Loucy (cell line): ENCODE measurements around the gene MAP3K20.

Experiments used
- H2AFZ ChIP-seq: fragments of 200-600 bp; sonication (generic); 2 replicates; pipeline ENCODE4 v1.6.0; 2016; ENCODE audit warnings: antibody characterized with exemption, mild to moderate bottlenecking, low read length, moderate library complexity
- H3F3A ChIP-seq: fragments of 200-600 bp; 2 replicates; pipeline ENCODE4 v1.6.0; 2016; ENCODE audit warnings: antibody characterized with exemption, low read depth, mild to moderate bottlenecking
- H3K27me3 ChIP-seq: fragments of 200-600 bp; sonication (generic); 2 replicates; pipeline ENCODE4 v1.6.1; 2014; ENCODE audit warnings: low read length, mild to moderate bottlenecking; ENCODE audit not compliant: insufficient read depth, poor library complexity, severe bottlenecking
- H3K36me3 ChIP-seq: fragments of 200-600 bp; sonication (generic); 2 replicates; pipeline ENCODE4 v1.6.1; 2016; ENCODE audit warnings: low read length; ENCODE audit not compliant: insufficient read depth
- H3K4me1 ChIP-seq: fragments of 200-600 bp; sonication (generic); 2 replicates; pipeline ENCODE4 v1.5.1; 2014; ENCODE audit warnings: low read length, mild to moderate bottlenecking; ENCODE audit not compliant: insufficient read depth, poor library complexity, severe bottlenecking
- H3K4me2 ChIP-seq: fragments of 200-600 bp; sonication (generic); 2 replicates; pipeline ENCODE4 v1.6.0; 2014; ENCODE audit warnings: antibody characterized with exemption, low read length, low read depth, mild to moderate bottlenecking; ENCODE audit not compliant: poor library complexity, severe bottlenecking
- H3K4me3 ChIP-seq: fragments of 200-600 bp; sonication (generic); 2 replicates; pipeline ENCODE4 v1.5.1; 2014; ENCODE audit warnings: low read length, mild to moderate bottlenecking, mixed read lengths; ENCODE audit not compliant: poor library complexity, severe bottlenecking
- H3K79me2 ChIP-seq: fragments of 200-600 bp; sonication (generic); 2 replicates; pipeline ENCODE4 v1.6.1; 2014; ENCODE audit warnings: low read length; ENCODE audit not compliant: insufficient read depth
- H3K9ac ChIP-seq: fragments of 200-600 bp; sonication (generic); 2 replicates; pipeline ENCODE4 v1.6.0; 2014; ENCODE audit warnings: mild to moderate bottlenecking, low read depth, low read length, moderate library complexity; ENCODE audit not compliant: poor library complexity, severe bottlenecking
- H3K9me2 ChIP-seq: fragments of 200-600 bp; sonication (generic); replicated peaks from 2 replicates; pipeline ENCODE4 v1.6.1; 2016; ENCODE audit warnings: low read depth, low read length, mixed read lengths
- H3K9me3 ChIP-seq: fragments of 200-600 bp; sonication (generic); 2 replicates; pipeline ENCODE4 v1.6.1; 2014; ENCODE audit warnings: mild to moderate bottlenecking, antibody characterized with exemption, low read length, low read depth; ENCODE audit not compliant: insufficient read depth
- H4K20me1 ChIP-seq: fragments of 200-600 bp; sonication (generic); 2 replicates; pipeline ENCODE4 v1.6.0; 2014; ENCODE audit warnings: antibody characterized with exemption, low read length, mild to moderate bottlenecking; ENCODE audit not compliant: insufficient read depth, poor library complexity, severe bottlenecking
- CTCF ChIP-seq: fragments of 200-600 bp; sonication (generic); conservative IDR thresholded peaks from 2 replicates; pipeline ENCODE4 v1.5.1; 2014; ENCODE audit warnings: mild to moderate bottlenecking, antibody characterized with exemption, low read length
- EZH2phosphoT487 ChIP-seq: fragments of 200-600 bp; IDR thresholded peaks from 2 replicates; pipeline ENCODE4 v1.6.1; 2018; ENCODE audit warnings: antibody characterized with exemption, mild to moderate bottlenecking, moderate library complexity, borderline replicate concordance

The MAP3K20 gene

GRCh38 chr2:173032032-173032431, 43.6 kb upstream of the MAP3K20 start:
- Histone ChIP-seq H3K4me2 (no peak overlapping the region), H3K36me3 (no peaks in the 10 kb centered on the region)
- TF ChIP-seq EZH2phosphoT487 (no peak), CTCF (no peak)

GRCh38 chr2:173033084-173033483, 42.6 kb upstream of the MAP3K20 start:
- no peak overlapping the region for H3K4me2 ChIP-seq
- no peak overlapping the region for H2AFZ ChIP-seq
- no peaks in the 10 kb centered on the region for H3K27me3 ChIP-seq
- no peaks in the 10 kb centered on the region for H3K4me1 ChIP-seq
- no peak overlapping the region for H3K9ac ChIP-seq
- H3K79me2 ChIP-seq, result no peaks in the 10 kb centered on the region
- H3K4me3 ChIP-seq, result no peak overlapping the region
- H3K9me2 ChIP-seq, result no peaks in the 10 kb centered on the region
- H3F3A ChIP-seq, result no peaks in the 10 kb centered on the region
- H3K9me3 ChIP-seq, result no peaks in the 10 kb centered on the region
- no peaks in the 10 kb centered on the region for H4K20me1 ChIP-seq
- no peak for TF ChIP-seq CTCF
- no peak for TF ChIP-seq EZH2phosphoT487
- H3K36me3 ChIP-seq, result no peaks in the 10 kb centered on the region

More at GRCh38 chr2:173032032-173032431, 43.6 kb upstream of the MAP3K20 start:
- Histone ChIP-seq H3K9ac (no peak overlapping the region), H4K20me1 (no peaks in the 10 kb centered on the region), H3K79me2 (no peaks in the 10 kb centered on the region), H3K4me1 (no peaks in the 10 kb centered on the region), H3K27me3 (no peaks in the 10 kb centered on the region), H3K4me3 (no peak overlapping the region), H2AFZ (no peak overlapping the region), H3K9me2 (no peaks in the 10 kb centered on the region), H3F3A (no peaks in the 10 kb centered on the region), H3K9me3 (no peaks in the 10 kb centered on the region)

GRCh38 chr2:173034143-173034542, 41.5 kb upstream of the MAP3K20 start:
- Histone ChIP-seq H3K9me2 (no peaks in the 10 kb centered on the region), H3K4me3 (no peak overlapping the region), H3K36me3 (no peaks in the 10 kb centered on the region), H3K79me2 (no peaks in the 10 kb centered on the region), H3K4me2 (no peak overlapping the region), H3F3A (no peaks in the 10 kb centered on the region), H3K4me1 (no peaks in the 10 kb centered on the region), H3K9me3 (no peaks in the 10 kb centered on the region), H3K9ac (no peak overlapping the region), H3K27me3 (no peaks in the 10 kb centered on the region), H2AFZ (no peak overlapping the region), H4K20me1 (no peaks in the 10 kb centered on the region)
- TF ChIP-seq CTCF (no peak), EZH2phosphoT487 (no peak)
